Measurements from ENCODE around the gene MYL6B.
A peak's percentile ranks its signal among the peaks of the same experiment; 100 is the strongest.
"Not testable (repeated sequence)": the region's sequence is repeated elsewhere in the genome, so short reads cannot be mapped to it uniquely, and the experiment has no call there.

MYL6B gene

GRCh38 chr12:56152132-56152755 lies at the start of gene MYL6B:
Gene MYL6B (plus strand): TSS chr12:56152587. CDS start chr12:56153919, 1,332 bp downstream.
- DNase-seq, result peak; percentile 90

GRCh38 chr12:56102683-56103065 lies 49.7 kb upstream of the MYL6B start:
- no peak for DNase-seq

- DNase-seq, result no peak
These were observed 49.2 kb upstream of the MYL6B start for GRCh38 chr12:56103066-56103711.

GRCh38 chr12:56103823-56104108 lies 48.6 kb upstream of the MYL6B start:
- DNase-seq, result no peak

GRCh38 chr12:56104109-56104814 lies 48.1 kb upstream of the MYL6B start, which contains the start of gene PA2G4:
Gene PA2G4 (plus strand): TSS chr12:56104559. CDS start chr12:56104738, 179 bp downstream.
- DNase-seq, result peak; percentile 99

- DNase-seq, result peak; percentile 46
These were observed 47.4 kb upstream of the MYL6B start for GRCh38 chr12:56104815-56105608.

GRCh38 chr12:56105609-56105902 lies 46.8 kb upstream of the MYL6B start:
- DNase-seq, result no peak

- no peak for DNase-seq
These were observed 45.1 kb upstream of the MYL6B start for GRCh38 chr12:56107242-56107641.

- DNase-seq, result no peak
These were observed 41.8 kb upstream of the MYL6B start for GRCh38 chr12:56110571-56110970.

- DNase-seq, result no peak
These were observed 38.3 kb upstream of the MYL6B start for GRCh38 chr12:56114084-56114483.

GRCh38 chr12:56115329-56115728 lies 37.1 kb upstream of the MYL6B start:
- no peak for DNase-seq

GRCh38 chr12:56116267-56117081 lies 35.9 kb upstream of the MYL6B start, which contains the start of gene RPL41:
Gene RPL41 (plus strand): TSS chr12:56116633.
- peak; percentile 91 for DNase-seq

- not testable (repeated sequence) for DNase-seq
These were observed 35.2 kb upstream of the MYL6B start for GRCh38 chr12:56117082-56117706.

GRCh38 chr12:56117778-56118687 lies 34.4 kb upstream of the MYL6B start, which contains the start of gene ZC3H10:
Gene ZC3H10 (plus strand): TSS chr12:56118266. CDS start chr12:56120563, 2,297 bp downstream.
- DNase-seq, result peak; percentile 99

- peak; percentile 65 for DNase-seq
These were observed 33.6 kb upstream of the MYL6B start for GRCh38 chr12:56118688-56119357.

- DNase-seq, result peak; percentile 78
These were observed 33.0 kb upstream of the MYL6B start for GRCh38 chr12:56119361-56119796.

- DNase-seq, result no peak
These were observed 32.1 kb upstream of the MYL6B start for GRCh38 chr12:56120158-56120846.

- DNase-seq, result no peak
These were observed 31.1 kb upstream of the MYL6B start for GRCh38 chr12:56121204-56121870.

GRCh38 chr12:56122637-56123036 lies 29.8 kb upstream of the MYL6B start:
- DNase-seq, result no peak
